ENCODE data around the gene UVSSA.

DNA sequence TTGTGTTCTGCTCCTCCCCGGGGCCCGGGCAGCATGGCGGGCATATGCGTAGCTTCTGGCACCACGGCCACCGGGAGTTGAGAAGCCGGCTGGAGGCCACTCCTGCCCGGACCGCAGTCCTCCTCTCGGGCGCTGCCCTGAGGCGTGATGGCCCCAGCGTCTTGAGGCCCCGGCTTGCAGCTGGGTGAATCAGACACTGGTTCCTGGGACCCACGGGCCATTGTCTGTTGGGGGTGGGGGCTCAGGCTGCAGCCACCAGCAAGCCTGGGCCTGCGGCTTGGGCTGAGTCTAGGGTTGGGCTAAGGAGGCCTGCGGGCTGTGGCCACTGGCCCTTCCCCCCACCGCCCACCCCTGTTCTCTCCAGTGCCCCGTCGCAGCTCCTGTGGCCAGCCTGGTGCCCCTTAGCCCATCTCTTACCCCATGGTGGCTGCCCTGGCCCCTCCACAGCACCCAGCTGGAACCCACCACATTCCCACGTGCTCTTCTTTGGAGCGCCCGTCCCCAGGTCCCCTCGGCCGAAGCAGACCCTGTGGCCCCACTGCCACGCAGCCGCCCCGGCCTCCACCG lies 6.7 kb upstream of the UVSSA start:
- TF ChIP-seq, protein P1, sequence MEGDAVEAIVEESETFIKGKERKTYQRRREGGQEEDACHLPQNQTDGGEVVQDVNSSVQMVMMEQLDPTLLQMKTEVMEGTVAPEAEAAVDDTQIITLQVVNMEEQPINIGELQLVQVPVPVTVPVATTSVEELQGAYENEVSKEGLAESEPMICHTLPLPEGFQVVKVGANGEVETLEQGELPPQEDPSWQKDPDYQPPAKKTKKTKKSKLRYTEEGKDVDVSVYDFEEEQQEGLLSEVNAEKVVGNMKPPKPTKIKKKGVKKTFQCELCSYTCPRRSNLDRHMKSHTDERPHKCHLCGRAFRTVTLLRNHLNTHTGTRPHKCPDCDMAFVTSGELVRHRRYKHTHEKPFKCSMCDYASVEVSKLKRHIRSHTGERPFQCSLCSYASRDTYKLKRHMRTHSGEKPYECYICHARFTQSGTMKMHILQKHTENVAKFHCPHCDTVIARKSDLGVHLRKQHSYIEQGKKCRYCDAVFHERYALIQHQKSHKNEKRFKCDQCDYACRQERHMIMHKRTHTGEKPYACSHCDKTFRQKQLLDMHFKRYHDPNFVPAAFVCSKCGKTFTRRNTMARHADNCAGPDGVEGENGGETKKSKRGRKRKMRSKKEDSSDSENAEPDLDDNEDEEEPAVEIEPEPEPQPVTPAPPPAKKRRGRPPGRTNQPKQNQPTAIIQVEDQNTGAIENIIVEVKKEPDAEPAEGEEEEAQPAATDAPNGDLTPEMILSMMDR (IDR thresholded peaks at IDR 0.05; ENCODE audit: low read depth, low read length): no peak
- TF ChIP-seq POLR2A (IDR thresholded peaks at IDR 0.05; ENCODE audit: extremely low read depth, insufficient read length) (no peak), MYC (IDR thresholded peaks at IDR 0.05; ENCODE audit: low read depth, low read length) (no peak)
- TF ChIP-seq, protein P2, sequence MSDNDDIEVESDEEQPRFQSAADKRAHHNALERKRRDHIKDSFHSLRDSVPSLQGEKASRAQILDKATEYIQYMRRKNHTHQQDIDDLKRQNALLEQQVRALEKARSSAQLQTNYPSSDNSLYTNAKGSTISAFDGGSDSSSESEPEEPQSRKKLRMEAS (IDR thresholded peaks at IDR 0.05; ENCODE audit: low read depth, low read length): no peak

All from NB4 (cell line).